MM.1S (cell line): Measurements from ENCODE around the gene VPS18.

ENCODE experiments used
- DNase-seq: peaks from one replicate; pipeline ENCODE4 v3.0.0-alpha.2; 2015
- H2AFZ ChIP-seq: fragments of 300-600 bp; sonication (generic); 2 replicates; pipeline ENCODE4 v1.6.0; 2016; ENCODE audit warnings: antibody characterized with exemption, low read length
- H3F3A ChIP-seq: fragments of 300-600 bp; sonication (generic); 2 replicates; pipeline ENCODE4 v1.6.1; 2016; ENCODE audit warnings: mild to moderate bottlenecking, antibody characterized with exemption, low read length, moderate library complexity, mixed read lengths; ENCODE audit not compliant: insufficient read depth
- H3K27ac ChIP-seq: fragments of 300-600 bp; sonication (generic); 2 replicates; pipeline ENCODE4 v1.5.1; 2016; ENCODE audit warnings: mild to moderate bottlenecking, low read length
- H3K27me3 ChIP-seq: fragments of 300-600 bp; sonication (generic); replicated peaks from 2 replicates; pipeline ENCODE4 v1.6.0; 2016; ENCODE audit warnings: low read length; ENCODE audit not compliant: insufficient read depth
- H3K36me3 ChIP-seq: fragments of 300-600 bp; sonication (generic); replicated peaks from 2 replicates; pipeline ENCODE4 v1.6.1; 2016; ENCODE audit warnings: mild to moderate bottlenecking, low read length, mixed read lengths; ENCODE audit not compliant: insufficient read depth
- H3K4me1 ChIP-seq: fragments of 300-600 bp; sonication (generic); 2 replicates; pipeline ENCODE4 v1.6.1; 2016; ENCODE audit warnings: low read length, mixed read lengths
- H3K4me2 ChIP-seq: fragments of 300-600 bp; sonication (generic); 2 replicates; pipeline ENCODE4 v1.6.0; 2016; ENCODE audit warnings: low read depth, low read length
- H3K4me3 ChIP-seq: fragments of 300-600 bp; sonication (generic); 2 replicates; pipeline ENCODE4 v1.5.1; 2016; ENCODE audit warnings: low read length, mixed read lengths
- H3K79me2 ChIP-seq: fragments of 300-600 bp; sonication (generic); 2 replicates; pipeline ENCODE4 v1.6.1; 2016; ENCODE audit warnings: mixed run types, low read length, mixed read lengths
- H3K9ac ChIP-seq: fragments of 300-600 bp; sonication (generic); 2 replicates; pipeline ENCODE4 v1.6.1; 2016; ENCODE audit warnings: low read length, mixed read lengths
- H3K9me2 ChIP-seq: fragments of 300-600 bp; sonication (generic); replicated peaks from 2 replicates; pipeline ENCODE4 v1.6.1; 2016; ENCODE audit warnings: mild to moderate bottlenecking, low read length, mixed read lengths; ENCODE audit not compliant: insufficient read depth
- H3K9me3 ChIP-seq: fragments of 300-600 bp; sonication (generic); replicated peaks from 2 replicates; pipeline ENCODE4 v1.6.1; 2016; ENCODE audit warnings: mild to moderate bottlenecking, low read length, mixed read lengths; ENCODE audit not compliant: insufficient read depth
- H4K20me1 ChIP-seq: fragments of 300-600 bp; sonication (generic); 2 replicates; pipeline ENCODE4 v1.6.1; 2016; ENCODE audit warnings: mild to moderate bottlenecking, low read length, moderate library complexity, mixed read lengths; ENCODE audit not compliant: insufficient read depth
- EZH2 ChIP-seq: fragments of 300-600 bp; sonication (generic); optimal IDR thresholded peaks from 2 replicates; pipeline ENCODE3; 2017; ENCODE audit warnings: low read depth, mild to moderate bottlenecking, antibody characterized with exemption, low read length, mixed read lengths
- EZH2phosphoT487 ChIP-seq: fragments of 300-600 bp; sonication (generic); IDR thresholded peaks from 2 replicates; pipeline ENCODE4 v1.6.1; 2018; ENCODE audit warnings: antibody characterized with exemption, low read length
- TF ChIP-seq, protein P1 (sequence below): fragments of 300-600 bp; sonication (generic); IDR thresholded peaks from 2 replicates; pipeline ENCODE4 v1.5.1; 2016; ENCODE audit warnings: antibody characterized with exemption, low read length, mixed read lengths

The VPS18 gene

GRCh38 chr15:40873694-40874561, 20.3 kb upstream of the VPS18 start, which contains the start of gene RHOV:
Gene RHOV, minus strand, starts transcription at chr15:40874234. Its CDS starts 95 bp downstream, at chr15:40874139.
- Histone ChIP-seq H3K27me3 (no peaks in the 10 kb centered on the region), H3K27ac (no peak within 1 kb of the TSS), H4K20me1 (no peaks in the 10 kb centered on the region), H3K9me3 (no peaks in the 10 kb centered on the region), H3K4me2 (peak within 1 kb of the TSS; percentile 80), H3K9ac (no peak within 1 kb of the TSS), H3K79me2 (no peaks in the 10 kb centered on the region), H3K4me3 (peak within 1 kb of the TSS; percentile 52), H2AFZ (peak within 1 kb of the TSS; percentile 63), H3K4me1 (peaks cover 10% of the 10 kb centered on the region), H3F3A (no peaks in the 10 kb centered on the region), H3K9me2 (no peaks in the 10 kb centered on the region), H3K36me3 (no peaks in the 10 kb centered on the region)
- DNase-seq, result peak; percentile 35
- TF ChIP-seq EZH2 (no peak), EZH2phosphoT487 (no peak)
- TF ChIP-seq, protein P1, sequence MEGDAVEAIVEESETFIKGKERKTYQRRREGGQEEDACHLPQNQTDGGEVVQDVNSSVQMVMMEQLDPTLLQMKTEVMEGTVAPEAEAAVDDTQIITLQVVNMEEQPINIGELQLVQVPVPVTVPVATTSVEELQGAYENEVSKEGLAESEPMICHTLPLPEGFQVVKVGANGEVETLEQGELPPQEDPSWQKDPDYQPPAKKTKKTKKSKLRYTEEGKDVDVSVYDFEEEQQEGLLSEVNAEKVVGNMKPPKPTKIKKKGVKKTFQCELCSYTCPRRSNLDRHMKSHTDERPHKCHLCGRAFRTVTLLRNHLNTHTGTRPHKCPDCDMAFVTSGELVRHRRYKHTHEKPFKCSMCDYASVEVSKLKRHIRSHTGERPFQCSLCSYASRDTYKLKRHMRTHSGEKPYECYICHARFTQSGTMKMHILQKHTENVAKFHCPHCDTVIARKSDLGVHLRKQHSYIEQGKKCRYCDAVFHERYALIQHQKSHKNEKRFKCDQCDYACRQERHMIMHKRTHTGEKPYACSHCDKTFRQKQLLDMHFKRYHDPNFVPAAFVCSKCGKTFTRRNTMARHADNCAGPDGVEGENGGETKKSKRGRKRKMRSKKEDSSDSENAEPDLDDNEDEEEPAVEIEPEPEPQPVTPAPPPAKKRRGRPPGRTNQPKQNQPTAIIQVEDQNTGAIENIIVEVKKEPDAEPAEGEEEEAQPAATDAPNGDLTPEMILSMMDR, result peak; percentile 16; the same call in 1 of the 2 replicates

- no peaks in the 10 kb centered on the region for H4K20me1 ChIP-seq
- no peaks in the 10 kb centered on the region for H3K36me3 ChIP-seq
- H3K27me3 ChIP-seq, result no peaks in the 10 kb centered on the region
- H3K9me2 ChIP-seq, result no peaks in the 10 kb centered on the region
- H3K79me2 ChIP-seq, result no peaks in the 10 kb centered on the region
- no peaks in the 10 kb centered on the region for H3K9me3 ChIP-seq
- H3K27ac ChIP-seq, result no peak overlapping the region
- TF ChIP-seq EZH2 (no peak), EZH2phosphoT487 (no peak)
- TF ChIP-seq, protein P1, result no peak
- DNase-seq, result no peak
- H3F3A ChIP-seq, result no peaks in the 10 kb centered on the region
- no peak overlapping the region for H3K4me2 ChIP-seq
- H3K4me3 ChIP-seq, result no peak overlapping the region
- peaks cover 12% of the 10 kb centered on the region for H3K4me1 ChIP-seq
- no peak overlapping the region for H3K9ac ChIP-seq
- H2AFZ ChIP-seq, result no peak overlapping the region
Measured at GRCh38 chr15:40875991-40876730, 18.1 kb upstream of the VPS18 start.

DNA sequence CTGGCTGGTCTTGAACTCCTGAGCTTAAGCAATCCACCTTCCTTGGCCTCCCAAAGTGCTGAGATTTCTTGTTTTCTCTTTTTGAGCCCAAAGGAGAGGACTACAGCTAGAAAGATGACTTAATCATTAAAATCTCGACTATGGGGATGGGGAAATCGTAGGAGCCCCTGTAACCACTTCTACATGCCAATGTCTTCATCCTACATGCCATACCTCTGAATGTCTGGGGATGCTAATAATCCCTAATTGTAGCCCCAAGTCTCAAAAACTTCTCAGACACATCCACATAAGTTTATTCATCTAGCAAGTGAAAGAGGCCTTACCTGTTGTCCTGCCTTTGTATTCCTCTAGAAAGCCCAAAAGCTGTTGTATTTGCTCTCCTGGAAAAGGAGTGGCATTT, 16.6 kb upstream of the VPS18 start:
- Histone ChIP-seq H3K4me3 (no peak overlapping the region), H3K9me2 (no peaks in the 10 kb centered on the region), H3F3A (no peaks in the 10 kb centered on the region), H3K27ac (no peak overlapping the region), H3K27me3 (no peaks in the 10 kb centered on the region), H2AFZ (no peak overlapping the region), H3K9ac (no peak overlapping the region), H3K9me3 (no peaks in the 10 kb centered on the region), H3K4me1 (peaks cover 9% of the 10 kb centered on the region), H3K4me2 (no peak overlapping the region), H4K20me1 (no peaks in the 10 kb centered on the region), H3K79me2 (no peaks in the 10 kb centered on the region), H3K36me3 (no peaks in the 10 kb centered on the region)
- DNase-seq, result no peak
- TF ChIP-seq EZH2phosphoT487 (no peak), EZH2 (no peak)
- TF ChIP-seq, protein P1, result no peak
